GM23338 (cell line): ENCODE results near the gene LTBP3. TPM values are rescaled to one million over a fixed set of nuclear protein-coding genes. Genes with fewer than 3 reads are reported as not detected.

Source experiments
- ATAC-seq: fragments of 200-7000 bp; cut with Tn5 transposase; 3 replicates; pipeline ENCODE4 v1.9.1; 2020
- DNase-seq: peaks from one replicate; pipeline ENCODE4 v3.0.0-alpha.2; 2015; ENCODE audit warnings: low spot score
- H2AFZ ChIP-seq: fragments of 200-600 bp; sonication (generic); 2 replicates; pipeline ENCODE4 v1.8.0; 2016; ENCODE audit warnings: antibody characterized with exemption, mild to moderate bottlenecking, moderate library complexity
- H3F3A ChIP-seq: fragments of 200-600 bp; sonication (generic); replicated peaks from 2 replicates; pipeline ENCODE4 v1.8.0; 2017; ENCODE audit warnings: antibody characterized with exemption, mixed run types, low read depth
- H3K27ac ChIP-seq: fragments of 200-600 bp; sonication (generic); 2 replicates; pipeline ENCODE4 v1.6.1; 2016; ENCODE audit warnings: low read depth
- H3K27me3 ChIP-seq: fragments of 200-600 bp; sonication (generic); 2 replicates; pipeline ENCODE4 v1.8.0; 2016; ENCODE audit warnings: mild to moderate bottlenecking, mixed run types, moderate library complexity; ENCODE audit not compliant: insufficient read depth
- H3K36me3 ChIP-seq: fragments of 200-600 bp; sonication (generic); 2 replicates; pipeline ENCODE4 v1.8.0; 2016; ENCODE audit warnings: mild to moderate bottlenecking; ENCODE audit not compliant: insufficient read depth
- H3K4me1 ChIP-seq: fragments of 200-600 bp; sonication (generic); 2 replicates; pipeline ENCODE4 v1.8.0; 2016; ENCODE audit warnings: mild to moderate bottlenecking, moderate library complexity; ENCODE audit not compliant: insufficient read depth
- H3K4me2 ChIP-seq: fragments of 200-600 bp; sonication (generic); 2 replicates; pipeline ENCODE4 v1.7.1; 2017; ENCODE audit warnings: mixed run types
- H3K4me3 ChIP-seq: fragments of 200-600 bp; sonication (generic); 2 replicates; pipeline ENCODE4 v1.6.1; 2016; ENCODE audit warnings: mixed run types
- H3K79me2 ChIP-seq: fragments of 200-600 bp; sonication (generic); replicated peaks from 2 replicates; pipeline ENCODE4 v1.8.0; 2017; ENCODE audit warnings: mild to moderate bottlenecking; ENCODE audit not compliant: insufficient read depth
- H3K9me2 ChIP-seq: fragments of 200-600 bp; sonication (generic); 2 replicates; pipeline ENCODE4 v1.8.0; 2017; ENCODE audit not compliant: insufficient read depth
- H4K20me1 ChIP-seq: fragments of 200-600 bp; sonication (generic); replicated peaks from 2 replicates; pipeline ENCODE4 v1.8.0; 2017; ENCODE audit warnings: mild to moderate bottlenecking; ENCODE audit not compliant: insufficient read depth
- H3K27ac Mint-ChIP-seq: 2 replicates; pipeline ENCODE4 v1.8.0; 2020; ENCODE audit warnings: inconsistent platforms, mild to moderate bottlenecking, moderate library complexity, mixed read lengths
- H3K27me3 Mint-ChIP-seq: 3 replicates; pipeline ENCODE4 v1.8.0; 2022; ENCODE audit warnings: low read depth, mild to moderate bottlenecking, moderate library complexity, mixed read lengths, inconsistent platforms; ENCODE audit not compliant: insufficient read depth, poor library complexity
- H3K36me3 Mint-ChIP-seq: 3 replicates; pipeline ENCODE4 v1.8.0; 2021; ENCODE audit warnings: low read depth, mild to moderate bottlenecking, inconsistent platforms, moderate library complexity, mixed read lengths
- H3K4me1 Mint-ChIP-seq: 3 replicates; pipeline ENCODE4 v1.8.0; 2020; ENCODE audit warnings: mild to moderate bottlenecking, inconsistent platforms, mixed read lengths
- H3K4me3 Mint-ChIP-seq: 3 replicates; pipeline ENCODE4 v1.8.0; 2021; ENCODE audit warnings: moderate library complexity, mild to moderate bottlenecking, inconsistent platforms, mixed read lengths
- H3K9me3 Mint-ChIP-seq: 3 replicates; pipeline ENCODE4 v1.8.0; 2020; ENCODE audit warnings: moderate library complexity, mild to moderate bottlenecking, inconsistent platforms, mixed read lengths
- CTCF ChIP-seq, 2 experiments: fragments of 200-600 bp in 1 of 2; sonication (generic) in 1 of 2; conservative IDR thresholded peaks; 2 replicates each; pipeline versions ENCODE4 v1.5.1 to v1.6.1; 2016 to 2017; ENCODE audit warnings: antibody characterized with exemption in 2 of 2, low read depth in 2 of 2, mild to moderate bottlenecking in 2 of 2, moderate library complexity in 1 of 2
- ETS1 ChIP-seq: IDR thresholded peaks from 2 replicates; pipeline ENCODE4 v1.6.1; 2016; ENCODE audit warnings: antibody characterized with exemption
- EZH2 ChIP-seq: fragments of 200-600 bp; sonication (generic); IDR thresholded peaks from one replicate; pipeline ENCODE4 v1.8.0; 2017; ENCODE audit warnings: antibody characterized with exemption, mild to moderate bottlenecking, low read depth; ENCODE audit not compliant: unreplicated experiment
- EZH2phosphoT487 ChIP-seq: fragments of 200-600 bp; sonication (generic); IDR thresholded peaks from one replicate; pipeline ENCODE4 v1.8.1; 2018; ENCODE audit warnings: antibody characterized with exemption; ENCODE audit not compliant: unreplicated experiment
- JUNB ChIP-seq: IDR thresholded peaks from one replicate; pipeline ENCODE4 v1.6.1; 2016; ENCODE audit warnings: antibody characterized with exemption; ENCODE audit not compliant: unreplicated experiment
- NANOG ChIP-seq: IDR thresholded peaks from 2 replicates; pipeline ENCODE4 v1.6.1; 2016; ENCODE audit warnings: antibody characterized with exemption, borderline replicate concordance
- REST ChIP-seq: IDR thresholded peaks from one replicate; pipeline ENCODE4 v1.6.1; 2018; ENCODE audit warnings: antibody characterized with exemption; ENCODE audit not compliant: unreplicated experiment
- STAT1 ChIP-seq: IDR thresholded peaks from one replicate; pipeline ENCODE4 v1.6.1; 2016; ENCODE audit warnings: antibody characterized with exemption; ENCODE audit not compliant: unreplicated experiment
- ZNF114 ChIP-seq: fragments of 250-450 bp; sonication (Bioruptor Pico); IDR thresholded peaks from 2 replicates; pipeline ENCODE4 v1.5.0; 2020; ENCODE audit warnings: mild to moderate bottlenecking, moderate library complexity
- ZNF331 ChIP-seq: fragments of 250-450 bp; sonication (Bioruptor Pico); IDR thresholded peaks from 2 replicates; pipeline ENCODE4 v1.5.0; 2020; ENCODE audit warnings: low read depth, mild to moderate bottlenecking, moderate library complexity
- ZNF462 ChIP-seq: fragments of 250-450 bp; sonication (Bioruptor Pico); IDR thresholded peaks from 2 replicates; pipeline ENCODE4 v1.5.0; 2020; ENCODE audit warnings: mild to moderate bottlenecking, moderate library complexity
- polyA plus RNA-seq: library from polyadenylated mRNA; unstranded; fragments of >200 nt; fragmentation: Nextera tagmentation; extraction: Ambion mirVana; gene quantifications from 2 replicates; pipeline ENCODE4 v1.2.1, GENCODE V29; 2016
- total RNA-seq: library from RNA; depleted of rRNA; stranded (reverse); fragments of >200 nt; shearing (Covaris generic); gene quantifications from 2 replicates; pipeline ENCODE4 v1.2.3, GENCODE V29; 2014

Gene LTBP3
- total and polyA plus RNA-seq, 2 experiments from 2014 or later, result 9.5 to 29.2 TPM

DNA sequence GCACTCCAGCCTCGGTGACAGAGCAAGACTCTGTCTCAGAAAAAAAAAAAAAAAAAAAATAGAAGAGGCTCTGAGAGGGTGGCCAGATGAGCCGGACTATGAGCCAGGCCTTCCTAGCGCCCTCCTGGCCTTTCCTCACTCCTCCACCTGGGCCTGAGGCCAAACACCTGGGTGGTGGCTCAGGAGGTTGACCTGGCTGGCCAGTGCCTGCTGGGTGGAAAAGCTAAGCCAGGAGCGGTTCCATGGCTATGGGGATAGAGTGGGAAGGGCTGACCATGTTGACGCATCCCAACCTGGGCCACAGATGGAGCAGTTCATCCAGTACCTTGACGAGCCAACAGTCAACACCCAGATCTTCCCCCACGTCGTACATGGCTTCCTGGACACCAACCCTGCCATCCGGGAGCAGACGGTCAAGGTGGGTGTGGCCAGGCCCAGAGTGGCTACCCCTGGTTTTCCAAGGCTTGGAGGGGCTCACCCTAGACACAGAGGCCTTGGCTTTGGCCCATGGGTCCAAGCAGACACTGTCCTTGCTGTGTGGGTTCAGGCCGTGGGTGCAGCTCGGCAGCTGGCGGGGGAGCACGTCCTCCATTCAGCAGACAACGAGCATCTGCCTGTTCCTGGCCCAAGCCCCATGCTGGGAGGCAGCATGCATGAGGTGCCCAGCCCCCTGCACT lies 25.6 kb downstream of the LTBP3 start:
- no peak for ATAC-seq
- H3K79me2 ChIP-seq, result no peaks in the 10 kb centered on the region

More for the DNA sequence above, 25.6 kb downstream of the LTBP3 start:
- Mint-ChIP-seq H3K36me3 (peaks cover 37% of the 10 kb centered on the region), H3K27ac (no peak overlapping the region), H3K9me3 (no peaks in the 10 kb centered on the region), H3K4me1 (no peaks in the 10 kb centered on the region), H3K27me3 (peaks cover 7% of the 10 kb centered on the region), H3K4me3 (no peak overlapping the region)
- Histone ChIP-seq H3K27me3 (no peaks in the 10 kb centered on the region), H2AFZ (no peak overlapping the region), H3K4me1 (no peaks in the 10 kb centered on the region), H3K4me3 (no peak overlapping the region), H3K9me2 (no peaks in the 10 kb centered on the region), H3K36me3 (no peaks in the 10 kb centered on the region; the same call in 1 of the 2 replicates), H3K27ac (no peak overlapping the region), H4K20me1 (peaks cover 2% of the 10 kb centered on the region; the same call in 1 of the 2 replicates), H3K4me2 (no peak overlapping the region), H3F3A (0 out of 2 replicates have a peak, but pooled peaks cover 13% of the 10 kb centered on the region)
- no peak for DNase-seq
- TF ChIP-seq ZNF462 (CRISPR knock-in tag), result no peak
- no peak for TF ChIP-seq ZNF331
- TF ChIP-seq JUNB, result no peak
- no peak for TF ChIP-seq ZNF114 (CRISPR knock-in tag)
- no peak for TF ChIP-seq EZH2phosphoT487
- no peak for TF ChIP-seq REST
- no peak for TF ChIP-seq ETS1
- no peak for TF ChIP-seq EZH2
- no peak for TF ChIP-seq CTCF (conservative IDR thresholded peaks at IDR 0.05; ENCODE audit: low read depth in 2 of 2)
- no peak for TF ChIP-seq NANOG
- TF ChIP-seq STAT1, result no peak
